ENCODE measurements around the gene KPNA3. TPM values are rescaled to one million over a fixed set of nuclear protein-coding genes. Genes with fewer than 3 reads are reported as not detected.

Gene KPNA3
- total RNA-seq, 1 donor from 2014 or later: 36.5 TPM

DNA sequence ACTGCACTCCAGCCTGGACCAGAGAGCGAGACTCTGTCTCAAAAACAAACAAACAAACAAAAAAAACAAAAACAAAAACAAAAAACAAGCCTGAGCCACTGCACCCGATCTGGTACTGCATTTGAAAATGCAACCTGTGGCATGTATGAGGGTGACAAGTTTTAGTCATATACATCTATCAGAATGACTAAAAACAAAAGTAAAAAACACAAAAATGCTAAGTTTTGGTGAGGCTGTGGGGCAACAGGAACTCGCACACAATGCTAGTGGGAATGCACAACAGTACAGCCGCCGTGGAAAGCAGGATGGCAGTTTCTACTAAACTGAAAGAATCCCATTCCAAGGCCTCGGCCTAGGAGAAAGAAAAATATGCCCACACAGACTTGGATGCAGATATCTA lies 109.0 kb downstream of the KPNA3 start:
- no peak for DNase-seq (ENCODE audit: low spot score)

- no peak for DNase-seq (ENCODE audit: low spot score)
Measured at GRCh38 chr13:49681842-49682435, 110.5 kb downstream of the KPNA3 start.

- no peak for DNase-seq (ENCODE audit: low spot score)
Measured at GRCh38 chr13:49679246-49679645, 113.2 kb downstream of the KPNA3 start.

DNA sequence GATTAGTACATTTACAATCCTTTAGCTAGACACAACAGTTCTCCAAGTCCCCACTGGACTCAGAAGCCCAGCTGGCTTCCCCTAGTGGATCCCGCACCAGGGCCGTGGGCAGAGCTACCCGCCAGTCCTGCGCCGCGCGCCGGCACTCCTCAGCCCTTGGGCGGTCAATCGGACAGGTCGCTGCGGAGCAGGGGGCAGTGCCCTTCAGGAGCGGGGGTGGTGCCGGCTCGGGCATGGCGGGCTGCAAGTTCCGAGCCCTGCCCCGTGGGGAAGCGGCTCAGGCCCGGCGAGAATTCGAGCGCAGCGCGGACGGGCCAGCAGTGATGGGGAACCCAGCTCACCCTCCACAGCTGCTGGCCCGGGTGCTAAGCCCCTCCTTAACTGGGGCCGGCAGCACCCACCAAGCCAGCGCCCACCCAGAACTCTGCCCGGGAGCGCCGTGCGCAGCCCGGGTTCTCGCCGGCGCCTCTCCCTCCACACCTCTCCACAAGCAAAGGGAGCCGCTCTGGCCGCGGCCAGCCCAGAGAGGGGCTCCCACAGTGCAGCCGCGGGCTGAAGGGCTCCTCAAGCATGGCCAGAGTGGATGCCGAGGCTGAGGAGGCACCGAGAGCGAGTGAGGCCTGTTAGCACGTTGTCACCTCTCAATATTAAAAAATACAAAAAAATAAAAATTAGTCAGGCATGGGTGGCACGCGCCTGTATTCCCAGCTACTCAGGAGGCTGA lies 114.1 kb downstream of the KPNA3 start:
- DNase-seq (ENCODE audit: low spot score): no peak

DNA sequence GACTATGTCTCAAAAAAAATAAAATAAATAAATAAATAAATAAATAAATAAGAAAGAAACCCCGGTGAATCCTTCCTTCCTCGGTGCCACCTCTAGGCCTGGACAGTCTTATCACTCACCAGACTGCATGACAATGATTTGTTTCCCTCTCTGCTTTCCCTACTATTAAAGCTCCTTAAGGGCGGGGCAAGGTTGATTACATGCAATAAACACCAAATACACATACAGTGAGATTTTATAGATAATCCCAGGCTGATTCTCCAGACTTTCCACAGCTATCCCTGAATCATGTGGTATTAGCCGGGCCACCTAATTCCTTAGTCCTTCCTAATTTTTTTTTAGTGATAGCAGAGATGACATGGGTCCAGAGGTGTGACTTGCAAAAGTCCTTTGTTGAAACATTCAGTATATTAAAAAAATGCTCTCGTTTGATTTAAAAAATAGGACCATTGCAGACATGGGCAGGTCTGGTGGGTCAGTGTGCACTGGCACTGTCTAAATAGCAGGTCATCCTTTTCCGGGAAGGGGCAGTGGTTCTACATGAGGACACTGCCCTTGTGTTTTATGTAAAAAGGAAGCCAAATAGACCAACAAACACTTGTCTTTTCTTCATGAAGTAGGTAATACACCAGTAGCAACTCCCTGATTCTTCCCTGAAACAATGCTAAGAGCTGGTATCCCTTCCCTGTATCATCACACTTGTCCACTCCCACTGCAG lies 115.7 kb downstream of the KPNA3 start:
- no peak for DNase-seq (ENCODE audit: low spot score)

DNA sequence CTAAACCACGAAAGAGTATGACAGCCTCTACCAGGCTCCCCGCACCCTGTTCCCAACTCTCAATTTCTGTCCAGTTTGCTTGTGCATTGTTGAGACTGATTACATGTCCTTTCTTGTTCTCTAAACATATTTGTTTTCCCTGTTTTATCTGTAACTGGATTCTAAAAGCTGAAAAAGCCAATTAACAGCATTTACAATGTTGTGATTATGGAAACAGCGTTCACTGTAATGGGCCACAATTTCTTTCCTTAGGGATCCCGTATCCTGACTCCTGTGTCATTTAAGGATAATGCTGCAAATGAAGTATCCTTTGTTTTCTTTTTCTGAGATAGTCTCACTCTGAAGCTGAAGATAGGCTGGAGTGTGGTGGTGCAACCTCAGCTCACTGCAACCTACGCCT lies 121.7 kb downstream of the KPNA3 start:
- DNase-seq (ENCODE audit: low spot score): no peak

- DNase-seq (ENCODE audit: low spot score): no peak
Measured at GRCh38 chr13:49669735-49670309, 122.7 kb downstream of the KPNA3 start.

DNA sequence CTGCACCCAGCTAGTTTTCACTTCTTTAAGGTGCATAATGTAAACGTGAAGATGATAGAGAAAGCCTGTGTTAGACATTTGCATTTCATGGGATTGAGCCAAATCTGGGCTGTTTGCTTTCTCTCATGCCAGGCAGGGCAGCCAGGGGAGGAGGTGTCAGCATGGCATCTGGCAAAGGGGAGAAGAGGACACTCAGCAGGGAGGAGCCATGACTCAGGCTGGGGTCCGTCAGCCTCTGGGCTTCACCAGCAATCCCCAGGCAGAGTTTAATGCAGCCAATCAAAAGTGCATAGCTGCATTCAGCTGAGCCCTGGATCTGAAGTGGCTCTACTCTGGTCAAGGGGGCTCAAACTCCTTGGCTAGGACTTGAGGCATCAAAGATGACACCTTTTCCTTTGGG lies 124.7 kb downstream of the KPNA3 start:
- DNase-seq (ENCODE audit: low spot score): no peak

- DNase-seq (ENCODE audit: low spot score): no peak
Measured at GRCh38 chr13:49664606-49665005, 127.9 kb downstream of the KPNA3 start.

DNA sequence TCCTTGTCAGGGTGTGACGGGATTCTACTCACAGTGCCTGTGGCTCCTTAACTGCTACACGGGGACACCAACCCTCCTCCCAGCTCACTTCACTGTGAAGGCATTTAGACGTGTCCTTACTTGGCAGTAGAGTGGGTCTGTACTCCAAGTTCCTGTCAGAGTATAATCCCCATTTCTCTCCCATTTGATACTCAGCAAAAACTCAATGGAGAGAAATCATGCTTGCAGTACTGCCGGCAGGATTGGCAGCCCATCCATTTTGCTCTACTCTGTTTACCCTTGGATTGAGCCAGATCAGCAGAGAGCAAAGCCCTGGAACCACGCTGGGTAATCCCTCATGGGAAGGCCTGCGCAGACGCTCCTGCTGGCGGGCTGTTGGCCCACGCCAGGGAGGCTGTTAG lies 135.2 kb downstream of the KPNA3 start:
- no peak for DNase-seq (ENCODE audit: low spot score)

GRCh38 chr13:49655906-49656305 lies 136.6 kb downstream of the KPNA3 start:
- DNase-seq (ENCODE audit: low spot score): no peak

- no peak for DNase-seq (ENCODE audit: low spot score)
Measured at GRCh38 chr13:49654011-49654410, 138.5 kb downstream of the KPNA3 start.

DNA sequence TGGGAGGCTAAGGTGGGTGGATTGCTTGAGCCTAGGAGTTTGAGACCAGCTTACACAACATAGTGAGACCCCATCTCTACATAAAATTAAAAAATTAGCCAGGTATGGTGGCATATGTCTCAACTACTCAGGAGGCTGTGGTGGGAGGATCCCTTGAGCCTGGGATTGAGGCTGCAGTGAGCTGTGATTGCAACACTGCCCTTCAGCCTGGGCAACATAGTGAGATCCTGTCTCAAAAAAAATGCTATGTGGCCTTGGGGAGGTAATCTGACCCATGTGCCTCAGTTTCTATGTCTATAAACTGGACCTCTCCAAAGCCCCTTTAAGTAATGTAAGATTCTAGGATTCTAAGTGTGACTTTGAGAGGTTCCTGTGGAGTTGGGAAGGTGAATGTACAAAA lies 139.0 kb downstream of the KPNA3 start:
- no peak for DNase-seq (ENCODE audit: low spot score)

DNA sequence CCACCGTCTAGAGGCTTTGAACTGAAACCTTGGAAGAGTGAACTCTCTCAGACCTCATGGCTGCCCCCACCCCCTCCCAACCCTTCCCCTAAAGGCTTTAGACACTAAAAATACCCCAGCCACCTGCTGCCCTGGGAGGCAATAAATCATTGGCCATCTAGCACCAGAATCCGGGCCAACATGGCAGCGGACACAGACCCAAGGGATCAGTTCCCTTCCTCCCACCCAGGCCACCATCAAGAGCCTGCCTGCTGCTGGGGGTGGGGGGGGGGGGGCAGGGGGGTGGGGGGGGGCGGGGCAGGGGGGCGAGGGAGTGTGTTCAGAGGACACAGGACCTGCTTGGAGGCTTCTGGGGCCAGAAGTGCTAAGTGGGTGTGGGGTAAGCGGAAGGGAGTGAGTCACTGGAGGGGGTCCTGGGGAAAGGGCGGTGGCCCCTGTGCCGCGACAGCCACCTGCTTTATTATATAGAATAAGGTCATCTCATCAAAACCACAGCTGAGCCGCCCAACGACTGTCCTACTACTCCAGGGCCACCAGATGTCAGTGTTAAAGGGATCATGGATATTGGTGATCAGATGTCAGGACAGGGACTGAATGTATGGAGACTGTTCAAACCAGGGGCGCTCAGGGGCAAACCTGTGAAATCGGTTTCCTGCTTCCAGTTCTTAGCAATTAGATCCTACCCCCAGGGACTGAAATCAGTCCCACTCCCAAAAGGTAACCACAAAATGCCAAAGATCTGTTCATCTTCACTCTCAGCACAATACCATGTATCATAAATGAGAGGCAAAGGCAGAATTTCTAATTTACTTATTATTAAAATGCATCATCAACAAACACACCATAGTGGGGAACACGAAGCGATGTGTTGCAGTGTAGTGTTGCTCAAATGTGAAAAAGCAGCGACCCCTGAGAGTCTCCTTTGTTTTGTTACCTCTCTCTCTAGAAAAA lies 139.9 kb downstream of the KPNA3 start:
- no peak for DNase-seq (ENCODE audit: low spot score)

DNA sequence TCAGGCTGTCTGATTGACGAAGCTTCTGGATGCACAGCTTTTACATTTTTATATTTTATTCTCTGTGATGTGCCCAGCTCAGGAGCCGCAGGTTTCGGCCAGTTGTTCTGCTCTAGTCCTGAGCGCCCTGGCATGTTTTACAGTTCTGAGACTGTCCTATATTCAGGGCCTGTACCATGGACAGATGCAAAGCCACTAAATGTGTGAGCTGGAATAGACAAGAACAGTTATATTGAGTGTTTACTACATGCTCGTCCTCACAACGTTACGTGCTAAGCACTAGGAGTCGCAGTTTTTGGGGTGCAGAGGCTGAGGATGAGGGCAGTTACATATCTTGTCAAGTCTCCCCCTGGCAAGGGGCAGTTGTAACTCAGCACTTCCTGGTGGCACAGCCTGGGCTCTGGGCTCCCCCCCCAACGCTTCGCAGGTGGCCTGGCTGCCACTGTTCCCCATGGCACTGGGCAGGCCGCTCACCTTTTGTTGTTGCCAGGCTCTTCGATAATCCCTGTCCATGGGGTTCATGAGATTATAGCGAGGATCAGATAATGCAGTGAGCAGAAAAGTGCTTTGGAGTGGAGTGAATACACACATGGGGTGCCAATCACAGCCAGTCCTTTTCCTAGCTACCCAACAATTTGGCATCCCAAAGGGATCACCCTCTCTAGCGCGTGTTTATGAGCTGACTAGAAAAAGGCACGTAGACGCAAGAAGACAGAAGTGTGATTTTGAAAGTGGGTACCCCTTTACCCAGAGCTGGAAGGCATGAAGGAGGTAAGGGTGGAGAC lies 140.7 kb downstream of the KPNA3 start:
- DNase-seq (ENCODE audit: low spot score): no peak

GRCh38 chr13:49649963-49650312 lies 142.5 kb downstream of the KPNA3 start:
- DNase-seq (ENCODE audit: low spot score): no peak
